Stimulated activated CD4-positive, alpha-beta T cell treated with anti-CD3 and anti-CD28 coated beads, Interleukin-1b, Interleukin-23, amount 100 ng/mL, for 4 hours (primary cell): ENCODE measurements around the gene PRSS57.
"Not testable (repeated sequence)": the region's sequence is repeated elsewhere in the genome, so short reads cannot be mapped to it uniquely, and the experiment has no call there.

Experiments used
- DNase-seq, 2 donors: peaks; one replicate each; pipeline ENCODE4 v3.0.0-alpha.2; 2020; ENCODE audit warnings: low read depth in 2 of 2

Gene PRSS57

DNA sequence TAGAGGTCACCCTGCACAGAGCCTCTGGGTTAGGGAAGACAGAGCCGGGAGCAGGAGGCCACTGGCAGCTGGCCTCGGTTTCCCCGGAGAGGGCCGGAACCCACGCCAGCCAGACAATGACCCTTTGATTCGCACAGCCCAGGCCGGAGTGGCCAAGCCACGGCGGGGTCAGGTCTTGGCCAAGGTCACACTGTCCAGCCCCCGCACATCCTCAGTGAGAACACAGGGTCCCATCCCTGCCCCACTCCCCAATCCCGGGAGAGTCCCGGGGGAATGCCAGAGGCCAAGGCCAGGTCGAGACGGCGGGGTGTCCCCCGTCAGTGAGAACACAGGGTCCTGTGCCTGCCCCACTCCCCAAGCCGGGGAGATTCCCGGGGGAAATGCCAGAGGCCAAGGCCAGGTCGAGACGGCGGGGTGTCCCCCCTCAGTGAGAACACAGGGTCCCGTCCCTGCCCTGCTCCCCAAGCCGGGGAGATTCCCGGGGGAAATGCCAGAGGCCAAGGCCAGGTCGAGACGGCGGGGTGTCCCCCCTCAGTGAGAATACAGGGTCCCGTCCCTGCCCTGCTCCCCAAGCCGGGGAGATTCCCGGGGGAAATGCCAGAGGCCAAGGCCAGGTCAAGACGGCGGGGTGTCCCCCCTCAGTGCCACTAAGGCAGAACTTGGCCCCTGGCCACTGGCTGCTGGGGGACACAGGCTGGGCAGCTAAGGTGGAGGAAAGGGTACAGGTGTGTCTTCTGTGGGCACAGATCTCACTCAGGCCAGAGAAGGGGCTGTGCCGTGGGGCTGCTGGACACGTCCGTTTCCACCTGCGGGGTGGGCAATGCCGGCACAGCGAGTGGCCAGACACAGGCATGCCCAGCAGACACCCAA, 20.7 kb downstream of the PRSS57 start:
- no peak for DNase-seq

GRCh38 chr19:670609-671075, 24.6 kb downstream of the PRSS57 start:
- no peak for DNase-seq

DNA sequence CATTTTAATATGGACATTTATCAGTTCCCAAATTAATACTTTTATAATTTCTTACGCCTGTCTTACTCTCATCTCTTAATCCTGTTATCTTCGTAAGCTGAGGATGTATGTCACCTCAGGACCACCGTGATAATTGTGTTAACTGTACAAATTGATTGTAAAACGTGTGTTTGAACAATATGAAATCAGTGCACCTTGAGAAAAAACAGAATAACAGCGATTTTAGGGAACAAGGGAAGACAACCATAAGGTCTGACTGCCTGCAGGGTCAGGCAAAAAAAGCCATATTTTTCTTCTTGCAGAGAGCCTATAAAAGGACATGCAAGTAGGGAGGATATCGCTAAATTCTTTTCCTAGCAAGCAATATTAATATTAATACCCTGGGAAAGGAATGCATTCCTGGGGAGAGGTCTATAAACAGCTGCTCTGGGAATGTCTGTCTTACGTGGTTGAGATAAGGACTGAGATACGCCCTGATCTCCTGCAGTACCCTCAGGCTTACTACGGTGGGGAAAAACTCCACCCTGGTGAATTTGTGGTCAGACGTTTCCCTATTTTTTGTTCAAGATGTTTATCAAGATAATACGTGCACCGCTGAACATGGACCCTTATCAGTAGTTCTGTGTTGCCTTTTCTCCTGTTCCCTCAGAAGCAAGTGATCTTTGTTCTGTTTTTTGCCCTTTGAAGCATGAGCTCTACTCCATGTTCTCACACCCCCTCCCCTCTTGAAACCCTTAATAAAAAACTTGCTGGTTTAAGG, 26.4 kb downstream of the PRSS57 start:
- not testable (repeated sequence) for DNase-seq

- not testable (repeated sequence) for DNase-seq
Measured at GRCh38 chr19:666985-667573, 28.2 kb downstream of the PRSS57 start.

DNA sequence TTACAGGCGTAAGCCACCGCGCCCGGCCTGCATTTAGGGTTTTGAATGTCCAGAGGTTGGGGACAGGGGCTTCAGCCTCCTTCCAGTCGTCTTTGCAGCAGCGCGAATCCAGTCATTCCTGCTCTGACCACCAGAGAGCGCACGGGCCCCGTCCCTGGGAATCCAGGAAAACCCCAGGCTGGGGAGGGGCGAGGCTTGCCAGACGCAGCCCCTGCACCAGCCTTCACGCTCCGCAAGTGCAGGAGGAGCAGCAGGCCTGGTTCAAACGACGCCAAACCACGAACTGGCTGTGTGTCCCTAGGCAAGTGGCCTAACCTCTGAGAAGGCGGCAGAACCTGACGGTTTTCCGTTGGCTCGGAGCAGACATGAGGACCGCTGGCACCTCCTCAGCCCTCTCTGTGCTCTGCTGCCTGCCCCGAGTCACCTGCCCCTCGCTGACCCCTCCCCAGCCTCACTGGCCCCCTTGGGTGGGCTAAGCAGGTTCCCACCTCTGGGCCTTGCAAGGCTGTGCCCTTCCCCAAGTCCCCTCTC, 30.3 kb downstream of the PRSS57 start:
- DNase-seq, result peak; percentile 81

- no peak for DNase-seq
Measured at GRCh38 chr19:663682-664117, 31.6 kb downstream of the PRSS57 start.

DNA sequence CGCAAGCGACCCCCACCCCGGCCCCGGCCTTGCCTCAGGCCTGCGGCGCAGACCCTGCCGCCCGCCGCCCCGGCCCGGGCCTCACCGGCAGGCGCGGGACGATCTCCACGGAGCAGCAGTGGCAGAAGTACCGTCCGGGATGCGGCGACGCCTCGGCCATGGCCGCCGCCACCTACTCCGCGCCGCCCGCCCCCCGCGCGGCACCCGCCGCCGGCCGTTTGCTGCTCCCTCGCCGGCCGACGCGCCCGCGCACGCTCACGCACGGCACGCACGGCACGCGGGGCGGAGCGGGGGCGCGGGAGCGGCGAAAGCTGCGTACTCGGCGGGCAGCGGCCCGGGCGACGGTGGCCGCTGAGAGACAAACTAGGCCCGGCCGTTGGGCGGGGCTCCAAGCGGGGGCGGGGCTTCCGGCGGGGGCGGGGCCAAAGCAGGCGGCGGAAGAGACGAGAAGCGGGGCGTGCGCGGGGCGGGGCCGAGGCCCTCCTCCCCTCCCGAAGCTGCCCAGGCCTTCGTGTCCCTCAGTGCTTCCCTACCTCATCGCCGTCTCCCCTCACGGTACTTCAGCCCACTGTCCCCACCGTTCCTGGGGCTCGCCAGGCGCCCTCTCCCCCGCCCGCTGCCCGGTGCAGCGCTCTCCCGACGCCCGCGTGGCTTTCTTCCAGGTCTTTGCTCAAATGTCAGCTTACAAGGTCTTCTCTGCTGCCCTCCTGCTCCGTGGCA, 32.1 kb downstream of the PRSS57 start, which contains the start of gene RNF126:
RNF126 (minus strand) TSS at position 253 of the 720 bp plus-strand sequence; CDS start at position 160, 93 bp downstream.
- DNase-seq, result peak; percentile 94 to 97

DNA sequence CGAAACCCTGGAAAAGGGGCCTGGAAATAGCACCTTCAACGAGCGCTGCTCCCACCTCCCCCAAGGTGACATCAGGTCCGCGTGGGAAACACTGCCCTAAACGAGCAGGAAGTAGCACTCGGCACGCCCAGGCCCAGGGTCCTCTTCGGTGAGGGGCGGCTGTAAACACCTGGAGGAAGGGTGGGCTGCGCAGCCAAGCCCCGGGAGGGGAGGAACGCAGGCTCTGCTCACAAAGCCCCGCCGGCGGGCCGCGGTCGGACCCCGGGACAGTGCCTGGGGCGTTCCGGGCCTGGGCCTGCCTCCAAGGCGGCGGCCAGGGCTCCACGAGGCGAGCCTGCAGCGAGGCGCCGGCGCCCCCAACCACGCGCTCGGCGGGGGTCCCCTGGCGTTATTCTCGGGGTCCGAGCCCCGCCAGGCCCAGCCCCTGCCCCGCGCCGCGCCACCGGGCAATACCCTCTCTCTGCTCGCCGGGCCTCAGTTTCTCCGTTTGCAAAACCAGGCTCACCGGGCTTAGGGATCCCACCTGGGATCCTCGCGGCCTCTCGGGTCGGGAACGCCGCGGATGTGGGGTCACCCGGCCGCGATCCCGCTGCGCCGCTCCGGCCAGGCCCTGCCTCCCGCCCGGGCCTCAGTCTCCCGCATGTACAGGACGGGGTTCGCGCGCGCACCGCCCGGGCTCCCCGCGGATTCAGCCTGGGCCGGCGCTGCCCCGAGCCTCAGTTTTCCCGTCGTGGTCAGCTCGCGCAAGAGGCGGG, 32.9 kb downstream of the PRSS57 start:
- DNase-seq, result peak; percentile 58 to 63

- DNase-seq, result peak; percentile 42 to 50
Measured at GRCh38 chr19:661427-662196, 33.6 kb downstream of the PRSS57 start.

- no peak for DNase-seq
Measured at GRCh38 chr19:660793-661426, 34.3 kb downstream of the PRSS57 start.

DNA sequence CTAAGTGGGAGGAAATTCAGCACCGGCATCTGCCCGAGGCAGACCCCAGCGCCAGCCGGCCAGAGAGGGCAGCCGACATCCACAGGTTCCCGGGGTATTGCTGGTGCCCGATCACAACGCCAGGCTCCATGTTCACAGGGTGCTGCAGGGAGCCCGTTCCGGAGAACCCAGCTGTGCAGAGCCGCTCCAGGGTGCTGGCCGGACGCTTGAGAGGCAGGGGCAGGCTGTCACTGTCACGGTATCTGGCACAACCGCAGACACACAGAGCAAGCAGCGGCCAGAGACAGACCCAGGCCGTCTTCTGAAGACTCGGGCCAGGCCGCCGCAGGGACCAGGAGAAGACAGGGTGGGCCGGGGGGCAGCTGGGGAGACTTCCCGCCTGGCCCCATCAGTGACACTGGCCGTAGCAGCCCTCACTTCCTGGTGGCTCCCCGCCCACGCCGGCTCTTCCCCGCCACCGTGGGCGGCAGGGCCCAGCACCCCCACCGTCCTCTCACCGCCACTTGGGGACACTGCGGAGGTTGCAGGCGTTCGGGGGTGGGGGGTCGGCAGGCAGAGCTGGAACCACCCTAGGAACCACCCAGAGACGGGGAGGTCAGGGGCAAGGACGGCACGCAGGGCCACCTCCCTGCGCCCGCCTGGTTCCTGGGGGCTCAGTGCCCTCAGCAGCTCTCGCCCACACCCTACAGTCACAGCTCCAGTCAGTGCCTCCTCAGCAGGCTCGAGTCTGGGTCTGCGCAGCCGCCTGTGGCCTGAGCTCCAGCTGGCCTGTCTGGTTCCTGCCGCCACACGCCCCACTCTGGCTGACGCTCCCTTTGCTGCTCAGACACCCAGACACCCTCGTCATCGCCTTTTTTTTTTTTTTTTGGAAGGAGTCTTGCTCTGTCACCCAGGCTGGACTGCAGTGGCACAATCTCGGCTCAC, 36.1 kb downstream of the PRSS57 start:
- DNase-seq, result no peak

DNA sequence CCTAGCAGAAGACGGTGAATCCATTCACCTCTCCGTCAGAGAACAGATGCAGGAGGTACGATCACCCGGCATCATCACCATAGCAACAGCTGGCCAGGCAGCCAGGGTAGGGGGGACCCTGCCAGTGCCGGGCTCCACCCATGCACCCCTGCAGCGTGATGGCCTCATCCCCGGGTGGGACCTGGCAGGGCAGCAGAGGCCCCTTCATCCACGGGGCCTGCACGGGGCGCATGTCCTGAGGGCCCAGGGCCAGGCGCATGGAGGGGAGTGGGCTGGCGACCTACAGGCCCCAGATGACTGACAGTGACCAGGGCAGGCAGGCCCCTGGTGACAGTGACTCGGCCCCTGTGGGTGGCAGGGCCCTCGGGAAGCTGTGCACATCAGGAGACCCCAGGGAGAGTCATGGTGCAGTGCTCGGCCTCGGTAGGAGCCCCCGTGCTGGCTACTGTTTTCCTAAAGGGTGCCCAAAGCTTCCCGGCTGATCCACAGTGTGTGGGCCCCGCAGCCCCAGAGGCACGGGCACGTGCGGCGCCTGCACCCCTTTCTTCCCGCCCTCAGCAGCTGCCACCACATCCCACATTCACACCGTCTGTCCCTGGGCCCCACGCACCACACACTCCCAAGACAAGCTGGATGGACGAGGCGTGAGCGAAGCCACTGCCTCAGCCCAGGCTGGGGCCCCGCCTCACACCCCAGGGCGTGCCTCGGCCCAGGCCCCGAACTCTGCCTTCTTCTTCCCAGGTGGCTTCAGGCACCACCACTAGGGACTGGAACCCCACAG, 37.0 kb downstream of the PRSS57 start:
- DNase-seq, result no peak

GRCh38 chr19:657611-658010, 37.6 kb downstream of the PRSS57 start:
- DNase-seq, result no peak

GRCh38 chr19:656751-657559, 38.3 kb downstream of the PRSS57 start:
- DNase-seq, result no peak

- DNase-seq, result no peak
Measured at GRCh38 chr19:655691-656090, 39.6 kb downstream of the PRSS57 start.

DNA sequence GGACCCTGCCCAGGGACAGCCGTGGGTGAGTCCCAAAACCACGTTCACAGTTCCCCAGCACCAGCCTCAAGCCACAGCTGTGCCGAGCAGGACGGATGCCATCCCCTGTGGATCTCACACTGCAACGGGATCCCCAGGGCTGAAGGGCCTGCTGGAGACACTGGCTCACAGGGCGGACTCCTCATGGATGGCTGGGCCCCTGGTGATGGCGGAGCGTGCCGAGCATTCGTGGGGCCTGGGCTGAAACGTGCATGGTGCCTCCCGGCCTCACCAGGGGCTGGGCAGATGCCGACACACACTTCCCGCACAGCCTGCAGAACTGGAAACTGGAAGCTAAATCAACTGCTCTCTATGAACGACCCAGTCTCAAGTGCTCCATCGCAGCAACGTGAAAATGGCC, 41.8 kb downstream of the PRSS57 start:
- DNase-seq, result no peak
